Measurements from ENCODE around the gene EFEMP2.

EFEMP2 gene

DNA sequence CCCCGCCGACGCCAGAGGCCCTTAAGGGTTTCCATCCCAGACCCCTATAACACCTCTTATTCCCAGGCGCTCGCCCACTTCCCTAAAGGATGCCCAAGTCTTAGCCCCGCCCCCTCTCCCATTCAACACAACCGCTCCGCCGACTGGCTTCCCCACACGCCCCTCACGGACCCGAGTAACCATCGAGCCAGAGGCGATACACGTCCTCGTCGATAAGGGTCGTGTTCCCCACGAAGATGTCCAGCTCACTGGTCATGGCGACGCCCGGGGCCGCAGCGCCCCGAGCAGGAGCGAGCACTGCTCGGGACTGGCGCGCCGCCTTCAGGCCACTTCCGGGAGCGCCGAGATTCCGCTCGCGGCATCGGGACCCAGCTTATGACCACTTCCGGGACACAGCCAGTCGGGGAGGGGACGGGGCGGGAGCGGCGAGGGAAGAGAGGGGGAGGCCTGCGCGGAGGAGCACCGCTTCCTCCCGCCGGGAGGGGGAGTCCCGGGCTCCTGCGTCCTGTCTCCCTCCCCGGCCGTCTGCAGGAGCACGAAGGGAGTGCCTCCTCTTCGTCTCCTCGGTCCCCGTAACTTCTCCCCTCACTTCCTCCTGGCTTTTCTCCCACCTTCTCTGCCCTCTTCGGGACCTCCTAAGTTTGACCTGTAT is 15.7 kb upstream of the EFEMP2 start, which contains the start of gene FIBP:
FIBP (minus strand) TSS at position 309 of the 652 bp plus-strand sequence; CDS start at position 256, 53 bp downstream.
- H3K27me3 ChIP-seq (replicated peaks): no peaks in the 10 kb centered on the region
- peak within 1 kb of the TSS; percentile 80 for H3K27ac ChIP-seq
- peak within 1 kb of the TSS; percentile 86 for H3K4me3 ChIP-seq (ENCODE audit: low read depth, low read length)
- peak; percentile 80 for TF ChIP-seq CTCF (IDR thresholded peaks at IDR 0.05; ENCODE audit: low read depth, low read length, missing control alignments)
- peak; percentile 95 for DNase-seq
- in situ Hi-C loops (cut with HindIII; ENCODE audit: low pct_ligation_motif_present, low sequenced_read_pairs): no loop called here
- peaks cover 45% of the 10 kb centered on the region for H3K36me3 ChIP-seq (replicated peaks)

GRCh38 chr11:65887723-65888162 is 15.1 kb upstream of the EFEMP2 start:
- peaks cover 47% of the 10 kb centered on the region for H3K36me3 ChIP-seq (replicated peaks)
- no peak for DNase-seq
- TF ChIP-seq CTCF (IDR thresholded peaks at IDR 0.05; ENCODE audit: low read depth, low read length, missing control alignments): no peak

DNA sequence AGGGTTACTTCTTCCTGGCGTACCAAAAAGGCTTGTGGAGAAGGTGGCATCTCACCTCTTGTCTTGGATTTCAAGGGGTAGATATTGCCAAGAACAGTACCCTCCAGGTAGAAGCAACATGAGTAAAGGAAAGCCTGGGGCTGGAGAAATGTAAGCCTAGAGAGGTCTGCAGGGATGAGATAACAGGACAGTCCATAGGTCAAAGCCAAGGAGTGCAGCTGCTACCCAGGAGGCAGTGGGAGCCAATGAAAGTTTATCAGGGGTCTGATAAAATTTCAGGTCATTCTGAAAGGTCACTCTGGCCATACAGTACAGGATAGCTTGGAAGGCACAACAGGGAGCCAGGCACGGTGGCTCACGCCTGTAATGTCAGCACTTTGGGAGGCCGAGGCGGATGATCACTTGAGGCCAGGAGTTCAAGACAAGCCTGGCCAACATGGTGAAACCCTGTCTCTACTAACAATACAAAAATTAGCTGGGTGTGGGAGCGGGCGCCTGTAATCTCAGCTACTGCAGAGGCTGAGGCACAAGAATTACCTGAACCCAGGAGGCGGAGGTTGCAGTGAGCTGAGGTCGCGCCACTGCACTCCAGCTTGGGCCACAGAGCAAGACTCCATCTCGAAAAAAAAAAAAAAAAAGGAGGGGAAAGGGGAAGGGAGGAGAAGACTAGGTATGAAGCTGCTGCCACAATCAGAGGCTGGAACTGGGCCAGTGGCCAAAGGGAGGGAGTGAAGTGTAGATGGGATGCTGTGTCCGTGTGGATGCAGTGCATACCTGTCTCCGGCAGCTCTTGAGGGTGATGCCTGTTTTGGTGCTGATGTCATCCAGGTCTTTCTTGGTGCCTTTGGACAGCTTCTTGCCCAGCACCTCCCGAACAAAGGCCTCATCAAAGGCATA is 14.5 kb upstream of the EFEMP2 start:
- no peak for DNase-seq
- Histone ChIP-seq H3K27ac (no peak overlapping the region), H3K27me3 (replicated peaks) (no peaks in the 10 kb centered on the region), H3K4me3 (ENCODE audit: low read depth, low read length) (peak overlapping the region; percentile 86), H3K36me3 (replicated peaks) (peaks cover 46% of the 10 kb centered on the region)
- no peak for TF ChIP-seq CTCF (IDR thresholded peaks at IDR 0.05; ENCODE audit: low read depth, low read length, missing control alignments)
- in situ Hi-C loops (cut with HindIII; ENCODE audit: low pct_ligation_motif_present, low sequenced_read_pairs): no loop called here

More at GRCh38 chr11:65887723-65888162, 15.1 kb upstream of the EFEMP2 start:
- H3K27me3 ChIP-seq (replicated peaks): no peaks in the 10 kb centered on the region
- in situ Hi-C loops (cut with HindIII; ENCODE audit: low pct_ligation_motif_present, low sequenced_read_pairs): no loop called here
- H3K4me3 ChIP-seq (ENCODE audit: low read depth, low read length): peak overlapping the region; percentile 86
- H3K27ac ChIP-seq: peak overlapping the region; percentile 80

- Histone ChIP-seq H3K27me3 (replicated peaks) (no peaks in the 10 kb centered on the region), H3K36me3 (replicated peaks) (peaks cover 42% of the 10 kb centered on the region), H3K27ac (no peak overlapping the region), H3K4me3 (ENCODE audit: low read depth, low read length) (no peak overlapping the region)
- no peak for TF ChIP-seq CTCF (IDR thresholded peaks at IDR 0.05; ENCODE audit: low read depth, low read length, missing control alignments)
- DNase-seq: no peak
- in situ Hi-C loops (cut with HindIII; ENCODE audit: low pct_ligation_motif_present, low sequenced_read_pairs): no loop called here
Observed at GRCh38 chr11:65885808-65886536, 13.4 kb upstream of the EFEMP2 start.

DNA sequence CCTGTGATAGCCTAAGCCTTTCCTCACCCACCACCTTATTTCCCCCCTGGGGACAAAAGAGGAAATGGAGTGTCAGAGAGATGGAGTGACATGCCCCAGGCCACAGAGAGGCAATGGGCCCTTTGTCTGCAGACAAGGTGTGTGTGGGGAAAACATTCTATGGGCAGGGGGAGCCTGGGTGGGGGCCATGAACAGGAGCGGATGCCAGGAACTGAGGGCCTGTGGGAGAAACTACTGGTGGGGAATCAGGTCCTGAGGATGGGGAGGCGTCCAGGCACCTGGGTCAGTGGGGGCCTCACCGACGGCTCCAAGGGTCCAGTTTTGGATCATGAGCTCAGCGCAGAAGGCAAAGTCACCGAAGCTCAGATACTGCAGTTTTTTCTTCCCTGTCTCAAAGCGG is 12.6 kb upstream of the EFEMP2 start:
- no peak for TF ChIP-seq CTCF (IDR thresholded peaks at IDR 0.05; ENCODE audit: low read depth, low read length, missing control alignments)
- in situ Hi-C loops (cut with HindIII; ENCODE audit: low pct_ligation_motif_present, low sequenced_read_pairs): no loop called here
- no peak overlapping the region for H3K27ac ChIP-seq
- H3K27me3 ChIP-seq (replicated peaks): no peaks in the 10 kb centered on the region
- DNase-seq: no peak
- no peak overlapping the region for H3K4me3 ChIP-seq (ENCODE audit: low read depth, low read length)
- H3K36me3 ChIP-seq (replicated peaks): peaks cover 42% of the 10 kb centered on the region
